Cardiac septum (tissue), 1 donor: ENCODE measurements around the gene CBFA2T3. TPM values are rescaled to one million over a fixed set of nuclear protein-coding genes. Genes with fewer than 3 reads are reported as not detected.
"Not testable (repeated sequence)": the region's sequence is repeated elsewhere in the genome, so short reads cannot be mapped to it uniquely, and the experiment has no call there.

ENCODE experiments used
- DNase-seq: peaks from one replicate; pipeline ENCODE4 v3.0.0-alpha.2; 2020; ENCODE audit warnings: low spot score
- intact Hi-C: fragments of 100-400 bp; cut with DNase I; formaldehyde crosslinking; loops from one replicate; pipeline ENCODE4 v1.14.0; 2022
- total RNA-seq: library from RNA; stranded (reverse); fragmentation: NEBNext Ultra II Directional; extraction: Animal tissue kit (Norgen Biotek cat#: 25700); gene quantifications from one replicate; pipeline ENCODE4 v1.2.1, GENCODE V29; 2021
- donor health status: DM: no; HTN: no; CAD: no.

Gene CBFA2T3
- total RNA-seq, 1 donor from 2014 or later = 5.9 TPM

- no peak for DNase-seq
- intact Hi-C loops = no loop called here
These were observed 74.3 kb downstream of the CBFA2T3 start for GRCh38 chr16:88902744-88903143.

GRCh38 chr16:88901718-88902337, 75.2 kb downstream of the CBFA2T3 start:
- intact Hi-C loops = no loop called here
- DNase-seq = no peak

DNA sequence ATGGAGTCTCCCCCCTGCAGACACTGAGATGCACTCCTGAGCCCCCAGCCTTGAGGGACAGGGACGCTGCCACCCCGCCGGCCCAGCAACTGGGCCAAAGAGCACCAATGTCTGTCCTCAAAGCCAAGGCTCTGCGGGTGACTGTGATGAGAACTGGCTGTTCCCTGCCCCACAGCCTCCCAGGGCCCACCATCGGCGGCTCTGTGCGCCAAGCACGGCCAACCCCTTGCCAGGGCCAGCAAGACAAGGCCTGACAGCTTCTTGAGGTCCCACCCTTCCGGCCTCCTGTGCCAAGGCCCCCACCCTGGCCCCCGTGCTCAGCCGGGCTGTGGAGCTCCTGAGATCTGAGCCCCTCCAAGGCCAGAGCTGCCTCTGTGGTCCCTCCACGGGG, 76.3 kb downstream of the CBFA2T3 start:
- intact Hi-C loops = no loop called here
- no peak for DNase-seq

DNA sequence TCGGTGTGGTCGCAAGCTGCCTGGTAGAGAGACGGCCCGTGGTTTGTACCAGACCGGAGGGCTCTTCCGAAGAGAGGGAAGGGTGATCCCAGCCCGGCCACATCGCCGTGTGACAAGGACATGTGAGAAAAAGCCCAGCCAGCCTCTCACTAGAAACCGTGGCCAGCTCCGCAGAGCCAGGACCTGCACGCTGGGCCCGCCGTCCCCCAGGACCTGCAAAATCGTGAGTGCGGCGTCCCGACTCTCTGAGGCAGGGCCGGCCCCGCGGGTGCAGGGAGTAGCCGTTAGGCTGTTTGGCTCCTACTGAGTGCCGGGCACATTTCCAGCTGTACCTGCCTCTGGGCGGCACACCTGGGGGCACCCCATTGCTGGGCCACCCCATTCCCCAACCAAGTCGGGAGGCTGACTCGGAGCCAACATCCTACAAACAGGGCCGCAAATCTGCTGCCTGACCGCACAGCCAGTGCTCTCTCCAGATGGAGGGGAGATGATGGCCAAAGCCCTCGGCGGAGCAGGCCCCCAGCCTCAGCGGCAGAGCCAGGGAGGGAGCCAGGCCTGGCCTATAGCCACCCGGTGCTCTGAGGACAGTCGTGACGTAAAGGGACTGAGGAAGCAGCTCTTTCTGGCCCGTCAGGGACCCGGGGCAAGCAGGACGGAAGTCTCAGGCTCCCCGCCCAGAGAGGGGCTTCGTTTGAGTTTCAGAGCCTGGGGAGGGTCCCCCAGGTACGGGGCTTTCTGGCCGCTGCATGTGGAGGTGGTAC, 76.9 kb downstream of the CBFA2T3 start:
- intact Hi-C loops = no loop called here
- DNase-seq = no peak

- DNase-seq = no peak
- intact Hi-C loops = no loop called here
These were observed 79.1 kb downstream of the CBFA2T3 start for GRCh38 chr16:88897696-88898425.

DNA sequence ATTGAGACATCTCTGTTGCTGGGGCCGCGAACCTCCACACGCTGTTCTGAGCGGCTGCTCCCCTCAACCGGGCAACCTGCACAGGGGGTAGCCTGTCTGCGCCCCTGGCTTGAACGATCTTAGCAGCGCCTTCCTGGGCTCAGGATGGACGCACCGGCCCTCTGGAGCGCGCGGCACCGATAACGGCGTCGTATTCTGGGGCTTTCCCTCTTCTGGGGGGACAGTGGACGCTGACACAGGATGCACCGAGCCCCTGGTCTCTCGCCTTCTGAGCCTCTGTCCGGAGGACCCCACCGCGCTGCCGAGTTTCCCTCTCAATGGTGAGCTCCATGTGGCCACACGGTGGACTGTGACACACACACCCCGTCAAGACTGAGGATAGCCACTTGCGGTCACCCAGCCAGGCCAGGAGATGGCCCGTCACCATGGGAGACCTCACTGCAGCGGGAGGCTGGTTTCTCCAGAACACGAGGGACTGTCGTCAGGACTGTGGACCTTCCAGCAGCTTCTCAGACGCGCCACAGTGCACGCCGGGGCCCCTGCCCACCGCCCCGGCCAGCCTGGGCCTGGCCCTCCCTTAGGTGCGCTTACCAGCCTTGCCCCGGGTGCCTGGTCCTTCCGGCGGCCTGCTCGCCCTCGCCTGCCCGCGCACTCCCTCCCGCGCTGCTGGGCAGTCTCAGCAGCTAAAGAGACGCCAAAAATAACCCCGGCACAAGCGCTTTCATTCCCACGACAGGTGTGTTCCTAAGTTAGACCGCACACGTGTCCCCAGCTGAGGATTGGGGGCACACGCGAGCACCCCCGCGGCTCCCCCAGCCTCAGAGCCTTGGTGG, 80.6 kb downstream of the CBFA2T3 start:
- no peak for DNase-seq
- intact Hi-C loops = no loop called here

DNA sequence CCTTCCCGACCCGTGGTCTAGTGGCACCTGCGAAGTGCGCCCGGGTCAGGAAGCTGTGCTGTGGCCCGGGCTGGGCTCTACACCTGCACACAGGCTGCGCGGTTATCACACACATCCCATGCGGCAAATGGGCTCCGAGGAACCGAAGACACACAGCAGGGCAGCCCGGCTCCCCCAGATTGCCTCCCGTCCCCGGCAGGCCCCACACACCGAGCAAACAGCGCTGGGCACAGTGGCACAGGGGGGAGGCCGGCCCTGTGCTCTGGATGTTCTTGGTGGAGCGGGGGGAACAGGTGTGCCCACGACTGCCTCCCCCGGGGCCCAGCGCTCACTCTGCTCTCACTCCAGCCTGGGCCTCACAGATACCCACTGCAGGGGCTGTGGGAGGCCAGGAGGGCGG, 81.7 kb downstream of the CBFA2T3 start:
- DNase-seq = no peak
- intact Hi-C loops = no loop called here

DNA sequence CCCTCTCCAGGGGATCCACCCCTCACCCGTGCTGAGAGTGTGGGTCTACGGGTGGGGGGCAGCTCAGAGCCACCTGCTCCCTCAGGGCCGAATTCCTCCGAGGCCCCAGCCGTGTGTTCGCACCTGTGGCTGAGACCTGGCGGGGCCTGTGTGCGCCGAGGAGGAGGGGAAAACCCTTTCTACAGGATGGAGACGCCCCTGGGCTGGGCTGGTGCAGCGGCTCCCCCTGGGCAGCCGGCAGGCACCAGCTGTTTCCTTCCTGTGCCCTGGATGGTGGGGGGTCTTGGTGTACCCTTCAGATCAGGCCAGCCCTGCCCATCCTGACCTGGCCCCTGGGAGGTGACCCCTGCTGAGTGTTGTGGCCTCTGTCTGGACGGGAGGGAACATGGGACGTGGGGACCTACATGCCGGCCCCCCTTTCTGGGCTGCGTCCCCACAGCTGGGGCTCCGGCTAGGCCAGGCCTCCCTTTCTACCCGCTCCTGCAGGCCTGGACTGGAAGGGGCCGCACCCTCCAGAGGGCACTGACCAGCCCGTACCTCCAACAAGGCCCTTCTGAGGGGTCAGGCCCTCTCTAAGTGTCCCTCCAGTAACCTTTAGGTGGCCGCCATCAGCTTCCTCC, 82.2 kb downstream of the CBFA2T3 start:
- no peak for DNase-seq
- intact Hi-C loops = no loop called here

DNA sequence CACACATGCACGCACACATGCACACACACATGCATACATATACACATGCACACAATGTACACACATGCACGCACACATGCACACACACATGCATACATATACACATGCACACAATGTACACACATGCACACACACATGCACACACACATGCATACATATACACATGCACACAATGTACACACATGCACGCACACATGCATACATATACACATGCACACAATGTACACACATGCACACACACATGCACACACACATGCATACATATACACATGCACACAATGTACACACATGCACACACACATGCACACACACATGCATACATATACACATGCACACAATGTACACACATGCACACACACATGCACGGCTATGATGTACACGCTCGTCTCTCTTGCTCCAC, 82.7 kb downstream of the CBFA2T3 start:
- intact Hi-C loops, DNase-seq: not testable (repeated sequence)

GRCh38 chr16:88893127-88893968, 83.7 kb downstream of the CBFA2T3 start:
- no peak for DNase-seq
- intact Hi-C loops = no loop called here

DNA sequence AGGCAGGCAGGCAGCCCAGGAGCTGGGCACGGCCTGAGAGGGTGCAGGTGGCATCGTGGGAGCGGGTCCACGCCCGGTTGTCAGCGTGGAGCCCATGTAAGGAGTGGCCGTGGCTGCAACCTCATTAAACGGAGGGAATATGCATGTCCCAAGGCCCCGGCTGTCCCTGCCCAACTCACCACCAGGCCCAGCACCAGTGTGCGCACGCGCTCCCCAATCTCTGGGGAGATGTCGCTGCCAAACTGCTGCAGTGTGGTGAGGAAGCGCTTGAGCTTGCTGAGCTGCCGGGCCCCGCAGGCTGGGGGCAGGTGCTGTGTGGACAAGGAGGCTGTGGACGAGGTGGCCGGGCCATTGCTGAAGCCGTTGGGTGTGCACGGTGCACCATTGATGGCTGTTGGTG, 84.9 kb downstream of the CBFA2T3 start:
- intact Hi-C loops = no loop called here
- DNase-seq = no peak

DNA sequence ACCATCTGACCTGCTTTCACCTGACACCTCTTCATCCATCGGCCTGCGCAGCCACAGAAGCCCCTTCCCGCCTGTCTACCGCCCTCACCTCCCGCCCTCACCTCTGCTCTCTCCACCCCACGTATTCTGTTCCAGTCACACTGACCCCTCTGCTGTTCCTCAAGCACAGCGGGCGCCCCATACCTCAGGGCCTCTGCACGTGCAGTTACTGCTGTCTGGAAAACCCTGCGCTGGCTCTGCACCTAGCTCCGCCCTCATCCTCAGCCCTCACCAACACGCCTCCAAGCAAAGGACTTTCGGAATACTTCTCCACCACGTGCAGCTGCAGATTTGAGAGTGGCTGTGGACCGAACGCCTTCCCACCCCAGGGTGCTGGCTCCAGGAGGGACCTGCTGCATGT, 85.9 kb downstream of the CBFA2T3 start:
- intact Hi-C loops = no loop called here
- no peak for DNase-seq

GRCh38 chr16:88889702-88890352, 87.2 kb downstream of the CBFA2T3 start:
- intact Hi-C loops, DNase-seq: not testable (repeated sequence)

DNA sequence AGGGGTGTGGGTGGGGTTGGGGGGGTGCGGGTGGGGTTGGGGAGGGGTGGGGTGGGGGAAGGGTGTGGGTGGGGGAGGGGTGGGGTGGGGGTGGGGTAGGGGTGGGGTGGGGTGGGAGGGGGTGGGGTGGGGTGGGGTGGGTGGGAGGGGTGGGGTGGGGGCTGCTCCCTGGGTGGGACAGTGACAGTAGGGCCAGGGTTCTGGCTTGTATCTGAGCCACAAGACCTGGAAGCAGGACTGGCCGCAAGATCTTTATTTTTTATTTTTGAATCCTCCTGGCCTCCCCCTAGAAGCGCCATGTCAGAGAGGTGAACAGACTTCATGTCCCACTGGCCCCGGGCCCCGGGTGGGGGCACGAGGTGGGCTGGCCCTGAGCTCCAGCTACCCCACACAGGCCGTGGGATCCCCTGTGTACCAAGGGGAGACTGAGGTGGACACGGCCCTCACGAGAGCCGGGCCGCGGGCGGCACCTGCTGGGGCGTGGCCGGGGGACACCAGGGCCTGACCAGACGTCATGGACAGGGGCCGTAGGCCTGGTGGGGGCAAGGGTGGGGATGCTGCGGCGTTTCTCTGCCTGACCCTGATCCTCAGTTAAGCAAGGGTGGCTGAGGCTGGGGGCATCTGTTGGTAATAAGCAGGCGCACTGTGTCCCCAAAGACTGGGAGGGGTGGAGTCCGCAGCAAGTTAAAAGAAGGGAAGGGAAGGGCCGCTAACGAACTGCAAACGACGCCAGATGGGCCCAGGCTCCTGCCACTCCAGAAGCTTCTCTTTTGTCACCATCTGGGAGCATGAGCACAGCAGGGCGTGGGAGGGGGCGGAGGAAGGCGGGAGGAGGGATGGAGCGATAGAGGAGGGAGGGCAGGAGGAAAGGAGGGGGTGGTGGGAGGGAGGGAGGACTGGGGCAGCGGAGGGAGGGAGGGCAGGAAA, 88.3 kb downstream of the CBFA2T3 start:
- no peak for DNase-seq
- intact Hi-C loops = no loop called here

GRCh38 chr16:88888057-88888456, 89.0 kb downstream of the CBFA2T3 start:
- DNase-seq = no peak
- intact Hi-C loops = no loop called here

DNA sequence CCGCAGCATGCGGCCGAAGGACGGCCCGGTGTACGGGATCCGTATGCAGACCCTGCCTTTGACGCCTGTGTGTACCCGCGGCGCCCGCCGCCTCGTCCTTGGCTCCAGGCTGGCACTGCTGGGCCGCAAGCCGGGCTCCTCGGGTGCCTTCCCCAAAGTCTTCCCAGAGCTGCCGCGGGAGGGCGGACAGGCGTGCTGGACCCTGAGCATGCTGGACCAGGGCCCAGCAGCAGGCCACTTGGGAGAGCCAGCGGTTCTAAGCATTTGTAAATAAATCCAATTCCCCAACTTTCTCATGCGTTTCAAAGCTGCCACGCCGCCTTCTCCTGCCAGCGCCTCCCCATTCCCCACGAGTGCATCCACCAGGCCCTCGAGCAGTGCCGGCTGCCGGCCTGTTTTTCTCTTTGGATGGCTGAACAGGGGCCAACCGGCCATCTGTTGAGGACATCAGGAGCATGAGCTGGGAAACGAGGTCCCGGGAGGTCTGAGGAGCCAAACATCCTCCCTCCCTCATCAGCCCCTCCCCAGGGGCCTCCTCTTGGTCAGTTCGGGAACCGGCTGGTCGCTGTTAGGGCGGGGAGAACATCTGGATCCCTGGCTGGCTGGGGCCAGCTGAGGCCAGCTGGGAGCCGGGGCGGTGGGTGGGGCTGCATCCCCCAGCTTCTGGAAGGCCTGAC, 90.0 kb downstream of the CBFA2T3 start:
- intact Hi-C loops = loop anchor here (1.0 to 2.0 kb wide), 2 partner anchors 34 to 52 kb away; no protein-coding TSS in a partner anchor
- DNase-seq = peak; percentile 90
